NCI-H1694 (cell line): ENCODE data around the gene BACE2.
"Not testable (repeated sequence)": the region's sequence is repeated elsewhere in the genome, so short reads cannot be mapped to it uniquely, and the experiment has no call there.

Experiments
- DNase-seq: peaks from one replicate; lab custom pipeline; 2025; lab: John Stamatoyannopoulos, UW

BACE2 gene

DNA sequence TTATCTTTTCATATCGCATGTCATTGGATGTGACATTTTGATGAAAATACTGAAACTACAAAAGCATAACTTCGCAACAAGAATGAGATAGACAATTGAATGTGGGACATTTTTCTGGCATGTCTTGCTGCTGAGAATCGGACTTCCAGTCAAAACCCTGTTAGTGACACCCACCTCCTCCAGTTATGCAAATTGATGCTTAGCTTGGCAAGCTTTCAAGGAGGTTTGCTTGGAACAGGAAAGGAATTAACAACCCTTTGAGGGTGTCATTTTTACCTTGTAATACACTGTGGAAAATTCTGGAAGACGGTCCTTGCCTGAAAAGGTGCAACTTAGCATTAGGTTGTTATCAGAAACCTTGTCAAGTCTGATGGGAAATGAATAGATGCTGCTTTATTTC lies 109.9 kb downstream of the BACE2 start:
- no peak for DNase-seq

DNA sequence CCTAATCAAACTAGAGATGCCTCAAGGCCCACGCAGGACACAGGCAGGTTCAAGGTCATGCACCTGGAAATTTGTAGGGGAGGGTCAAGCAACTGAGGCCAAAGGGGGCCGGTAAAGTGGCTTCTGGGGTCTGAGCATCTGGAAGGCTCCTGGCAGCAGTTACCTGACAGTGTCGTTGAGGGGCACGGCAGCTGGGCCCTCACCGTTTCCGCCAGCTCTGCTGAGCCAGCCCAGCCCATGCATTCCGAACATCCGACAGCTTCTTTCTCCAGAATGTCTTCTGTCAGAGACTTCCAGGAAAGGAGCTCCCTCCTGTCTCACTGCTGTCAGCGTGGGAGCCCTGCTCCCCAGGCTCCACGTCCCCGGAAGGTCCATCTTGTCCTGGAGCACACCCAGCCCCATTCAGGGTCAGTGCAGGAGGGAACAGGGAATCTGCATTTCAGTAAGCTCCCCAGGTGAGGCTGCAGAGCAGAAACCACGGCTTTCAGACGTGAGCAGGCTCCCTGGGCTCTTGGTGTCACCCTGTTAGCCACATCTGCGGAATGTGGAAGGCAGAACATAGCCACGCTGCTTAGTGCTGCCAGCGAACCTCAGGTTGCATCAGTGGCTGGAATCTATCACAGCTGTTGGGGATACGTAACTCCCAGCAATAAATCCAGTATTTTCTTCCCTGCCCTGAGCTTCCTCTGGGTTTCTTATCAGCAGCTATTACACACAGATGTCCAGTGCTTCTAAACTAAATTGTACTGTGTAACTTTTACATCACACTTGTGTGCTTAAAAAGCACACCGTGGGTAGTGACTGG lies 112.4 kb downstream of the BACE2 start:
- DNase-seq, result no peak

DNA sequence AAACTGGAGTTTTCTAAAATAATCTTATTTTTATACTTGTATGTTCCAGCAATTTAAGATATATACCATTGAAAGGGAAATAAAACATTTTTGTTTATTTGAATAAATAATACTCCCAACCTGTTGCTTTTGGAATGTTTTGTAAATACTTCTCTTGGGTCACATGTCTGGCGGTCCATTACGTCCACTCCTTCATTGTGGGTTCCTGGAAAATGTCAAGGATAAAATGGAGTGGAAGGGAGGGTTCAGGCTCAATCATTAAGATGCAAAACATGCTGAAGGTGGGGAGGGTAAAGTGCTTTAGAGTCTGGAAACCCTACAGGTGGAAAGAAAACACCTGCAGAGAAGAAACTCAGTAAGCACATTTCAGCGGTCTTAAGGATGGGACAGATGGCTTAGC lies 114.5 kb downstream of the BACE2 start:
- DNase-seq, result no peak

DNA sequence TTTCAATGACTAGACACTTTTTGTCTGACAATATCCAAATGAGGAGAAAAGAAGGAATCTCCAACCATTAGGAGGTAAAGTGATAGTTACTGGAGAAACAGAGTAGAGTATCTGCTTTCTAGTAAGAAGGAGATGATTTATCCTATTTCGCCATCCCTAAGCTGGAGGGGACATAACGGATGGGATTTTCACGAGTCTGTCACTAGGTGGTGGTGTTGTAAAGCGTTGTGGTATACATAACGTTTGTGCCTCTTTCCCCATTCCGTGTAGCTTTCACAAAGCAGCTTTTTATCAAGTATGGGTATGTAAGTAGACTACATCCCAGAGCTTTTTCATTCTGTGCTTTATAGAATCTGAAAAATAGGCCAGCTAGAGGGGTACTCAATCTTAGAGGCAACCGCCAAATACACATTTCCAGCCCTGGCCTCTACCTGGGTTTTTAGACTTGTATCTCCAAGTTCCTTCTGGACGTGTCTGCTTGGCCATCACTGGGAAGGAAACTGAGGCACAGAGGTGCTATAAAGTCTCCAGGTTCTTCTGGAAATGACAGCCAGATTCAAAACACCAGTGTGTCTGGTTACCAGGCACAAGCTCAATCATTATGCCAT lies 115.4 kb downstream of the BACE2 start:
- DNase-seq, result peak; percentile 72

DNA sequence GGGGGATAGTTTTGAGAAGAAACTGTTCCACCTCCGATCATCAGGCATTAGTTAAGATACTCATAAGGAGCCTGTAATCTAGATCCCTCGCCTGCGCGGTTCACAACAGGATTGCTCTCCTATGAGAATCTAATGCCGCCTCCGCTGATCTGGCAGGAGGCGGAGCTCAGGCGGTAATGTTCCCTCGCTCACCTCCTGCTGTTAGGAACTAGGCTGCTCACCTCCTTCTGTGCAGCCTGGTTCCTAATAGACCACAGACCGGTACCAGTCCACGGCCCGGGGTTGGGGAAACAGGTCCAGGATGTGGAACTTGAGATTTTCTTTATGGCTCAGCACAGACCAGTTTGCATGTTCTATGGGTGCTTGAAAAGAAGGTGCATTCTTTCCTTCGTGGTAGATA lies 121.5 kb downstream of the BACE2 start:
- no peak for DNase-seq

DNA sequence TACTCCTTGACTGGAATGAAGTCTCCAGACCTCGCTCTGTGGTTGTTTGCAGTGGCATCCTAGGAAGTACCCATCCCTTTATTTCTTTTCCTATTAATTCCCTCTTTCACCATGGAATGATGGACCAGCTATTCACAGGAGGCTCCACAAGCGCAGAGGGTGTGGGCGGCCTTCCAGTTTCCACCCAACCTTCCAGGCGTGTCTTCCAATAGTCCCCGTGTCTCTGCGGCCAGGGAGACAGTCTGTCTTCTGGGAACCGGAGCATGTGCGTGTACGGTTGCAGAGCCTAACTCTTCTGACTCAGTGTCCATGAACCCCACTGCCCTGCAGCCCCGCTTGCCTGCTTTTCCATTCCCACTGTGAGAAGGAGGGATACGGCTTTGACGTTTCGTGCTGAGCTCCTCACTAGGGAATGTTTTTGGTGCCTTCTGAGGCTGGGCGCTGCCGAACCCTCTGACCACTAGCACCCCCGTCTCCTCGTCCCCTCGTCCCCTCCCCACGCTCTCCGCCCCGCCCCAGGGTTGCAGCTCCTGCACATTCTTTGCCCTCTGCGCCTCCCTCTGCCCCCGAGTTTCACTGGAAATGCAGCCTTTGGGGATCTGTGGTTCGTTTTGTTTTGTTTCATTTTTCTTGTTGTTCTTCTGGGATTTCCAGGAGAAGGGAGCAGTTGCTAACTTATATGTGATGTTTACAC lies 122.3 kb downstream of the BACE2 start:
- no peak for DNase-seq

DNA sequence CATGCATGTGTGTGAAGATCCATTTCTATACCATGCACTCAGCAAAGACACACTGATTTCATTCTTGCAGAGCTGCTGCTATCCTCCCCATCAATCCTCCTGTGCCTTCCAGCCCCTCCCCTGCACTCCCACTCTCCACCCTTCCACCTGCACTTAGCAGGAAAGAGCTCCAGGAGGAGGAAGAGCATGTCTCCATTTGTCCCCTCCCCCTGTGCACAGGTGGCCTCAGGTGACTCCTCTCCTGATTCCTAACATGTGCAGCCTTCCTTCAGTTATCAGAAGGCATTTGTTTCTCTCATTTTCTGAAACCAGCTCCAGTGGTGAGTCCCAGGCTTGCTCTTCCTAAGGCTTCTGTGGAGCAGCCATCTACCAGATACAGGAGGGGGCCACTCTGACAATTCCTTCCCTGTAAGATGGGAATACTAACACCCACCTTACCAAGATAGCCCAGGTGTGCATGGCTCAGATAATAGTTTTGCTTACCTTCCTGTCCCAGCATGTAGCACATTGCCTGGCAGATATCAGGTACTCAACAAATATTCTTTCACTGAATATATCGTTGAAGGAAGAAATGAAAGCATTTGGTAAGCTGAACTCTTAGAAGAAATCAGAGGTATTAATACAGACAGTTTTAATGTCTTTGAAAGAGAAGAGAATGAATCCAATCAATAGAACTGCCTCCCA lies 126.7 kb downstream of the BACE2 start:
- no peak for DNase-seq

DNA sequence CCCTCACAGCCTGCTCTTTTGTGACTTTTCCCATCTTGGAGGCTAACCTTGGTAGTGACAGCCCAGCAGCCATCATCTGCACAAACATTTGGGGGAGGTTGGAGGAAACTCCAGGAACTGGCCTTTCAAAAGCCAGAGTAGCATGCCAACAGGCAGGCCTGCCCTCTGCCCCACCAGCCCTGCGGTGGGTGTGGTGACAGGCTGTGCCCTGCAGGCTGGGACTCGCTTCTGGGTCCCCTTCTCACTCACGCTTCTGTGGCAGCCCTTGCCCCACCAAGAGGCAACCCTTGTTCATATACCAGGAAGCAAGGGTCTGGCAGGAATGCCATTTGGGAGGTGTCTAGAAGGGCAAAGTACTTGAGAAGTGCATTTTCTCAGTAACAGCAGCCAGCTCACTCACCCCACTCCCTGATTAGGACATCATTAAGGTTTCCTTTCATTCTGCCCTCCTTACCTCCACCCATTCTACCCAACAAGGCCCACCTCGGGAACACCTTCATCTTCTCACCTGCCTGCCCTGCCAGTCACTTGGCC lies 127.8 kb downstream of the BACE2 start:
- no peak for DNase-seq

DNA sequence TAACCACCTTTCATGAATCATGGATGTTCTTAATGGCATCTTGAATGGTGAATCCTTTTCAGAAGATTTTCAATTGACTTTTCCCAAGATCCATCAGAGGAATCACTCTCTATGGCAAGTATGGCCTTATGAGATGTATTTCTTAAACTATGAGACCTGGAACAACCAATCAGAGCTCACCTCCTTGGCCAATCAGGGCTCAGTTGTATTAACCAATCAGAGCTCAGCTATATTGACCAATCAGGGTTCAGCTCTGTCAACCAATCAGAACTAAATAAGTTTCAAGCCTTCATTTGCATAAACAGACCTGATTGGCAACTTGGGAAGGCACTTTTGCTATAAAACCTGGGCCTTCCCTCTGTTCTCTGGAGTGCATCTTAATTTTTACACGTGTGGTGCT lies 135.0 kb downstream of the BACE2 start:
- DNase-seq, result no peak

DNA sequence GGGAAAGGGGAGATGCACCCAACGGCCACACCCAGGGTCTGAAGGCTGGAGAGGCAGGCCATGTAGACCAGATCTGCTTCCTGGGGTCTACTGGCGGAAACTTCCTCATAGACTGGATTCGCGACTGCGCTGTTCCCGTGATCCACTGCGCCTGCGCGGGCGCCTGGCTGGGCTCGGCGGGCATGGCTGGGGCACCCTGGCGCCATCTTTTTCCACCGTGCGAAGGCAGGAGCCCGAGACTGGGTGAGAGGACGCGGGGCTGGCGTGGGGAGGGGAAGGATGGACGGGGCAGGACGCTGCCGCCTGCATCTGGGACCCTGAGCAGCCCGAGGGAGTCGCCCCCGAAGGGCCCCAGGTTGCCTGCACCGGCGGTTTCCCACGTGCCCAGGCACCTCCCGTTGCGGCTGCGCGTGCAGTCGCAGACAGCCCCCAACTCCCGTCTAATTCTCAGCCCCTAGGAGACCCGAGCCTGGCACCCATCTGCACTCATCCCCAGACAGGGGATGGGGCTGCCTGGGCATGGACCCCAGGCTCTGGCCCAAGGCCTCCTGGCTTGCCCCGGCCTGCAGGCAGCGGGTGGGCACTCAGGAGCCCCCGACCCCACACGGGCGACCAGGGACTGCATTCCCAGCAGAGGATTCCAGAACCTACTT lies 136.2 kb downstream of the BACE2 start:
- DNase-seq, result no peak

DNA sequence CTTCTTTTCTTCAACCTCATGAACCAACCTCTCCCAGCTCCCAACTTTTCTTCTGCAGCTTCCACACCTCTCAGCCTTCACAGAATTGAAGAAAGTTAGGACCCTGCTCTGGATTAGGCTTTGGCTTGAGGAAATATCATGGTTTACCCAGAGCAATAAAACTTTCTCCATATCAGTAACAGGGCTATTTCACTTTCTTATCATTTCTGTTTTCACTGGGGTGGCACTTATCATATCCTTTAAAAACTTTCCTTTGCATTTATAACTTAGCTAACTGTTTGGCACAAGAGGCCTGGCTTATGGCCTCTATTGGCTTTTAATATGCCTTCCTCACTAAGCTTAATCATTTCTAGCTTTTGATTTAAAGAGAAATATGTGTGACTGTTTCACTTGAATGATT lies 139.3 kb downstream of the BACE2 start:
- no peak for DNase-seq

DNA sequence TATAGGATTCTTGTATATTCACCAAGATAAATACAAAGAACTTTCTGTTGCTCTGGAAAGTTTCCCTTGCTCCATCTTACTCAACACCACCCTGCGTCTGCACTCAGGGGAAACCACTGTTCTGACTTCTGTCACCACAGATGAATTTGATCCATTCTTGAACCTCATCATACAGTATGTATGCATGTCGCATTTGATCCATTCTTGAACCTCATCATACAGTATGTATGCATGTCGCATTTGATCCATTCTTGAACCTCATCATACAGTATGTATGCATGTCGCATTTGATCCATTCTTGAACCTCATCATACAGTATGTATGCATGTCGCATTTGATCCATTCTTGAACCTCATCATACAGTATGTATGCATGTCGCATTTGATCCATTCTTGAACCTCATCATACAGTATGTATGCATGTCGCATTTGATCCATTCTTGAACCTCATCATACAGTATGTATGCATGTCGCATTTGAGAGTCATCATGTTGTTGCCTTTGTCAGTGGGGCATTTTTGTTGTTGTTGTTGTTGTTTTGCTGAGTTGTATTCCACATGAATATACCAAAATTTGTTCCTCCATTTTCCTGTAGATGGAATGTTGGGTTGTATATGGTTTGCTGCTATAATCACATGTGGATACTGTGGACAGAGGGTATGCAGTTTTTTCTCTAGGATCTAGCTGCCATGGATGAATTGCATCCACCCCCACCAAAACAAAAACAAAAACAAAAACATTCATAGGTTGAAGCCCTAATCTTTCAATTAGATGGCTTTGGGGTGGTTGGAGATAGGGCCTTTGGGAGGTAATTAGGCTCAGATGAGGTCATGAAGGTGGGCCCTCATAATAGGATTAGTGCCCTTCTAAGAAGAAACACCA lies 145.6 kb downstream of the BACE2 start:
- DNase-seq, result not testable (repeated sequence)

DNA sequence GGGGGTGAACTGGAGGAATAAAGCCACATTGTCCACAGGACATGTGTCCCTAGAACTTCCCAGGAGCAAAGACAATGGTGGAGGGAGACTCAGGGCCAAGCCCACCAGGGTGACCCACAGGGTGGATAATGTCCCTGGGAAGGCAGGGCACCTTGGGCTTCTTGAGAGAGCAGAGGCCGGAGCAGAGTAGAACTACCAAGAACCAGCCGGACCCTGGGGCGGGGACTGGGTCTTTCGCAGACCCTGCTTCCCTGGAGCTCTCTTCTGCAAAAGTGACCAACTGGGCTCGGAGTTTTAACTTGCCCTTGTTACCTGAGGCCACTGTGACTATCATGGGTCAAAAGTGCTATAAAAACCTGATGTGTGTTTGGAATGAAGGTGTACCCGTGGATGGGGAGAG lies 147.8 kb downstream of the BACE2 start:
- no peak for DNase-seq

DNA sequence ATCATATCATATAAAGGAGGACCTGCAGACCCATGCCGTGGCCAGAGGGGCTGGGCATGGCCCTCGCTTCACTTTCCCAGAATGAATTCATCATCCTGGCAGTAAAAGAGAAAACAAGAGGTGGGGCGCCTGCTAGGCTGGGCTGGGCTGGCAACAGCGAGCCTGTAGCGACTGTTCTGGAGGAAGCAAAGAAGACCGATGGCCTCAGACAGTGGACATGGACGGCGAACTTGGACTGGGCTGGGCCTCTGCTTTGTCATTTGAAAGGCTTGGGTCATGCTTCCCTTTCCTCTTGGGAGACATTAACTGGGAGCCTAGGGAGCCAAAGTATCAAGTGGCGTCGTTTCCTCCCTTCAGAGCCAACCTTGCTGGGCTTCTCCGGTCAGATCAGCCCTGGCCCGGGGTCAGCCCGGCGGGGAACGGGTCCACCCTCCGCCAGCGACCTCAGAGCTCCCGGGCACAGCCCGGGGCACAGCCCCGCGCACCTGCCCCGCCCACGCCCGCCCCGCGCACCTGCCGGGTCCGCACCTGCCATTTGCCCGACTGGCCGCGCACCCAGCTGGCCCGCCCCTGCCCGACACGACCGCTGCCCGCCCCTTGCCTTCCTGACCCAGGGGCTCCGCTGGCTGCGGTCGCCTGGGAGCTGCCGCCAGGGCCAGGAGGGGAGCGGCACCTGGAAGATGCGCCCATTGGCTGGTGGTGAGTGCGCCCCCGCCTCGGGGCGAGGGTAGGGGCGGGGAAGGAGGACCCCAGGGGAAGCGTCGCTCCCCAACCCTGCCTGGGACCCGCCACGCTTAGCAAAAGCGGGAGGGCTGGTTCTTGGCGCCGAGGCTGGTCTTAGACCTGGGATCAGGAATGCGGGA lies 148.5 kb downstream of the BACE2 start, which contains the start of gene FAM3B:
FAM3B (plus strand) TSS at position 602 of the 863 bp plus-strand sequence; CDS start at position 681, 79 bp downstream.
- DNase-seq, result no peak

DNA sequence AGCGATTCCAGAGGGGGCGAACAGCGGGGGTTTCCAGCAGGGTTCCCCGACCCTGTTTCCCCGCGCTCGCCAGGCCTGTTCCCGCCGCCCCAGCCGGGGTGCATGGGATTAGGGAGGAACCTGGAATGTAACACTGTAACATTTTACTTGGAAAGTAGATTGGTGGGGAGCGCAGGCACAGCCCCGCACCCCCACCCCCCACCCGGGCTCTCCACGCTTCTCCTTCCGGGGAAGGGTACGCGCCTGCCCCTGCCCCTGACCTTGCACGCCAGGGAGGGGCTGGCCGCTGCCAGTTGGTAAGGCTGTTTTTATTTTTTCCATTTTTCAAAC lies 149.1 kb downstream of the BACE2 start:
- no peak for DNase-seq

DNA sequence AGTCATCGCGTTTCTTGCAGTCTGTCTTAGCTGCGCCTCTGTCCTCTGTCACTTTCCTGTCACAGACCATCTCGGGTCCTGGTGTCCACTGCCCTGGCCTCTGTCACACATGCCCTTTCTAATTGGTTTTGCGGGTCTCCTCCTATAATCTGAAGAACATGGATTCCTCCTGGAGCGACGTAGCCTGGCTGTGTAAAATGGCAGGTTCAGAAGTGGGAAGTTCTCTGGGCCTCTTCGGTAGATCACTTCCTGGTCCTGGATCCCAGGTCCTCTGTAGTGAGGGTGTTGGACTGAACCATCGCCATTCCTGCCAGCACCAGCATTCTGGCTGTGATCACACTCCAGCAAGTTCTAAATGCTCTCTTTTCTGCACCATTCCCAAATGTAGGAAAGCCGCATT lies 149.5 kb downstream of the BACE2 start:
- DNase-seq, result no peak

DNA sequence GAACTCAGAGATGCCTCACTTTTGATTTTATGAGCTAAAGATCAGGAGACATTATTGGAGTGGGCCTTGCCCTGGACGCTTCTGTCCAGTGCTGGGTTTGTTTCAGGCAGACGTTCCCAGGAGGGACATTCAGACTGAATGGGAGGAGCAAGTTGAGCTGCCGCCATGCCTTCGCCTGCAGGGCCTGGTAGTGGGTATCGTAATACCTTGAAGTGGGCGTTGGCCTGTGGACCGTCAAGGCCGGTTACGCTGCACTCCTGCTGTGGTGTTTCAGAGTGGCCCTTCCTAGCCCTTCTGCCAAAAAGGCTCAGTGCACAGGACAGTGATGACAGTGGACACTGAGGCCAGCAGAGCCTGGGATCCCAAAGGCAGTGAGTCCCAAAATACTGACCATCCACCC lies 150.3 kb downstream of the BACE2 start:
- DNase-seq, result no peak

DNA sequence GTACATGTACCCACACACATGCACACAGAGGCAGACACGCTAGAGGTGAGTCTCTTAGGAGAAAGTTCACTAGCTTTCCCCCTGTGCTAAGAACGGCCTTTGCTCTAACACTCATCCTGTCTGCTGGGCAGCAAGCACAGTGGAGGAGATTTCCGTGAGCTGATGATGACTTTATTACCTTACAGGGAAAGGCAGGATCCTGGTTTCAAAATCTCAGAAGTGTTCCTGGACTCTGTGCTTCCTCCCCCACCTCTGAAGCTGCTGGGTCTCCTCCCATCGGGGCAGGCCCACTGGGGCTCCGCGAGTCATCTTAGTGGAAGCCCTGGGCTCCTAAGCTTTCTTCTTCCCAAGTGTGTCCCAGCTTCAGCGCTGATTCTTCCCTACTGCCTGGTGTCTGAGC lies 151.3 kb downstream of the BACE2 start:
- DNase-seq, result no peak

DNA sequence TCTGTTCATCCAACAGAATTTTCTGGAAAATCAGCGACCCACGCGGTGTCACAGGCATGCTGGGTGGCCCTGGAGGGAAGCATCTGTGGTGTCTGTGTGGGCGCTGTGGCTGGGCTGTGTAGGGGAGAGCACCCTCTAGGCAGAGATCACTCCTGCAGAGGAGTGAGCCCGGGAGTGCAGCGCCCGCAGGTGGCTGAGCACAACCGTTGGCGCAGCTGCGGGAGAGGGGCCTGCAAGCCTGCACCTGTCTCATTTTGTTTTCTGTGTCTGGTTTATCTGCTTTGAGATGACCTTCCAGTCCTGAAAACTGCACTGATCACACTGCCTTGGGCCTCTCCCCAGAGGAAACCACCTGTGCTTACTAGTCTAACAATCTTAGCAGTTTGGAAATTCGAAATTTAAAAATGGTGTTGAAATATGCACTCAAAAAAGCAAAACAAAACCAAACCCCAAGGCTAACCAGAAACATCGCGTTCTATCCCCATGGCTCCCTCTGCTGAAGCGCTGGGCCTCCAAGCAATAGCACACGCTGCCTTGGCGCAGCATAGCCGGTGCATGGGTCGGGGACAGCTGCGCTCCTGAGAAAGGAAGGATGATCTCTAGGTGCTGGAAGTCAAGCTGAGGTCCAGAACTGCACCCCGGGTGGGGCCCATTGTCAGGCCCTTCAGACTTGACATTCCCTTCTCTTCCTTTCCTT lies 153.4 kb downstream of the BACE2 start:
- DNase-seq, result no peak
